Measurements from ENCODE around the gene PDE3A.

The PDE3A gene

DNA sequence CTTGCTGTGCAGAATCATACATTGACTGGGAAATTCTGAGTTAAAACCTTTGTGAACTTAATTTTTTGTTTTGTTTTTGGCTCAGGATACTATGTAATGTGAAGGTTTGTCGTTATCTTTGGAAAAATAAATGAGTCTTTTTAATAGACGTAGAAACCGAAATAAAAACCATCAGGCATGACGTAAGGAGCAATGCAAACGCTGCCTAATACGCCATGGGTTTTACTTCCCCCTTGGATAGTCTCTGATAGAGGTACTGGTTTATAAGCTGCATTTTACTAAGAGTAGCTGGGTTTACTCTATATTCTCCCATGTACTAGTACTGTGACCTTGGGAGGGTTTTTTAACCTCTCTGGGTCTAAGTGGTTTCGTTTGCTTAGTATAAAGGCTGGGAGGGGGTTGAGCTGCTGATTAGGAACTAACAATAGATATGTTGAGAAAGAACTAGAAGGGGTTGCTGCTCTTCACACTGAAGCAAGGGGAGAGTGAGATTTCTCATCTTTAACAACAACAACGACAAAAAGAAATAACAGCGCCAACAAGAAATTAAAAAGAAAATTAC lies 260.0 kb downstream of the PDE3A start:
- DNase-seq = no peak

DNA sequence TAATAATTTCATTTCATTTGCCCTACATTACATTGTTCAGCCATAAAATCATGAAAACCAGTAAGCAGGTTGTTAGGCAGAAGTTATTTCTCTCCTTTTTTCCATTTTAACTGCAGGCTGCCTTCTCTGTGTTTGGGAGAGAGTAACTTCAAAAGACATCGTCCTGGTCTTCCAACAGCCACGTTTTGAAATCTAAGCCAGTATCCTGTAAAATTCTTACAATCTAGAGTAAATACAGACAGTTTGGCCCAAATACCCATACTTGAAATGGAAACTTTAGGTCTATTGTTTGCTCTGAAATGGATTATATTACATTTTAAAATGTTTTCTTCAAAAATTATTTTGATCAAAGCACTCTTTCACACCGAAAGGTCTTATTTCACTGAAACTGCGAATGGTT lies 260.7 kb downstream of the PDE3A start:
- DNase-seq = no peak

DNA sequence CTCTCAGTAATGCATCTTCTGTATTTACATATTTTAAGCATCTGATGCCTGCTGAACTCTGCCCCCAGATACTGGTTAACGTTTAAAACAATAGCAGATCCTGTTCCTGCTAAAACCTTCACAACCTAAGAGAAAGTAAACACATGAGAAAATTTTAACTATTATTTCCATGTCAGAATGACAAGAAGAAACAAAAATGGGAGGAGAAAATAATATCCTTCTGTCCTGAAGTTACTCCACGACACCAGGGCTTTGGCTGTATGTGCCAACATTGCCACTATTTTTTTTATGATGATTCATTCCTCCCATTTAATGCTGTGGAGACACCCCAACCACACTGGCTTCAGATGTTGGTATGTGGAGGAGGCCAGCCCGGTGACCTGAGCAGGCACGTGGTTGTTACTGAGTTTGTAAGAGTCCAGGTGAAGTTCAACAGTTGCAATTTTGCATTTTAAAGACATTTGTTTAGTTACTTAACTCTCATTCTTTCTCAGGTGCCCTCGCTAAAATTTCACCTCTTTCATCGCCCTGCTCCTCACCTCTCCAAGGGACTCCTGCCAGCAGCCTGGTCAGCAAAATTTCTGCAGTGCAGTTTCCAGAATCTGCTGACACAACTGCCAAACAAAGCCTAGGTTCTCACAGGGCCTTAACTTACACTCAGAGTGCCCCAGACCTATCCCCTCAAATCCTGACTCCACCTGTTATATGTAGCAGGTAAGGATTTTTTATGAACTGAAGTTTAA lies 261.2 kb downstream of the PDE3A start:
- DNase-seq = no peak

DNA sequence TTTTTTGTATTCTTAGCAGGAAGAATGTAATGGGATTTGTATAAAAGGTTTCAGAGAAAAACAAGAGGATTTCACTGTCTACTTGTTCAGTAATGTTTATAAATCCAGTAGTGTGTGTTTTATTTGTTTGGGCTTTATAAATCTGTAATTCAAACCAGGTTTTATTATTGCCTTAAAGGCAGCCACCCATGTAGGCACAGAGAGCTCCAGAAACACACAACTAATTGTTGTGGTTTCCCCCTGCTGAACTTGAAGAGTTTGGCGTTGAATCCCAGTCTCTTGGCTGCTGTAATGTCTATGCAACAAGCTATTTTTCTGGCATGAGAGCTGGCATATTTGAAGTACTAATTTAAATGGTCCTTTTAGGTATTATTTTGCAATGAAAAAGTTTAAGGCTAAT lies 263.4 kb downstream of the PDE3A start:
- DNase-seq = no peak

DNA sequence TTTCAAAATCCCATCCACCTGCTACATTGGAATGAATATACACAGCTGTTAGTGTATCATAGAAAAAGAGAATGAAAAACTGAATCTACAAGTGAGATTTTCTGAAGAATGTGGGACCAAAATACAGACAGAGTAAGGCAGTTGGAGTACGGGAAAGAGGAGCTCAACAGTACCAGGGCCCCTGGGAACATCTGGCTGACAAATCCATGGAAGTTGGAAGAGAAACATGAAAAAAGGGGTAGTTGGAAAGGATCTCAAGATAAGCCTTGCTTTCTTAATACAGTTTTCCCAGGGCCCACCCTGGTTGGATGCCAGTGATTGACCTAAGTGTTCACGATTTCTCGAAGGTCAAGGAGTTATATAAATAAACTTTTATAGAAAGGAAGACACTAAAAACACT lies 272.8 kb downstream of the PDE3A start:
- DNase-seq = no peak

DNA sequence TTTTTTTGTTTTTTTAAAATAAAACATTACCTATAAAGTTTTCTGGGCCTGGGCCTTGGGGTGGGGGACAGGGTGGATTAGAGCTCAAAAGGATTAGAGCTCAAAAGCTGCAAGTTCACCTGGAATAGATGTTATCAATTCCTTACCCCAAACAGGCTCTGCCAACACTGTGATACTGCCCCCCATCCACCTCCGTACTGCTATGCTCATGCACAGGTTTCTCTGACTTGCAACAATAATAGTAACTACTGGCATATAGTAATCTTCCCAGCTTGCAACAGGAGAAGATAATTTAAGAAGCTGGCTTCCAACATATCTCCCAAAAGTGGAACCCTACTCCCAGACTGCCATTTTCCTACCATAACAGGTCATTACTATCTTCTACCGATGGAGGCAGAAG lies 275.5 kb downstream of the PDE3A start:
- no peak for DNase-seq

DNA sequence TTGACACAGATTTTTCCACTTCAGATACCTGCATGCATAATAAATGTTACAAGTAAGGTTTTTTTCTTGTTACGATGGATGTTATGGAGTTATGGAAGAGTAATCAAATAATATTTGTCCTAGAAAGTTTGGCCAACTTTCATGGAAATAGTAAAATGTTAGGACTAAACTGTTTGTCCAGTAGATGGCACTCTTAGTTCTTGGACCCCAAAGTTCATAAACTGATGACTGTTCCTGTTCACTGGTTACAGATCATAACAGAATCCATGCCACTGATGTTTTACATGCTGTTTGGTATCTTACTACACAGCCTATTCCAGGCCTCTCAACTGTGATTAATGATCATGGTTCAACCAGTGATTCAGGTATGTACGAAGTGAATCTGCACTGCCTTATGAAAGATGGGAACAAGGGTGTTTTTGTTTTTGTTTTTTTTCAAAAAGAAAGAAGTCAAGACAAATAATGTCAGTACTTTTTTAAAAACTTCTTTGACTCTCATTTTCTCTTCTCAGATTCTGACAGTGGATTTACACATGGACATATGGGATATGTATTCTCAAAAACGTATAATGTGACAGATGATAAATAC lies 278.0 kb downstream of the PDE3A start:
- DNase-seq = peak; percentile 58

DNA sequence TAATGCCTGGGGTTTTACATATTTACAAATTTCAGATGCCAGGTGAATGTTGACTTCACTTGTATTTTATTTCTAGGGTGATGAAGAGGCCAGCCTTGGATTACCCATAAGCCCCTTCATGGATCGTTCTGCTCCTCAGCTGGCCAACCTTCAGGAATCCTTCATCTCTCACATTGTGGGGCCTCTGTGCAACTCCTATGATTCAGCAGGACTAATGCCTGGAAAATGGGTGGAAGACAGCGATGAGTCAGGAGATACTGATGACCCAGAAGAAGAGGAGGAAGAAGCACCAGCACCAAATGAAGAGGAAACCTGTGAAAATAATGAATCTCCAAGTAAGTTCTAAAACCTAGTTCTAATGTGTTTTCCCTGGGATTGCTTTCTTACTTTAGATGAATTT lies 285.5 kb downstream of the PDE3A start:
- DNase-seq = no peak

DNA sequence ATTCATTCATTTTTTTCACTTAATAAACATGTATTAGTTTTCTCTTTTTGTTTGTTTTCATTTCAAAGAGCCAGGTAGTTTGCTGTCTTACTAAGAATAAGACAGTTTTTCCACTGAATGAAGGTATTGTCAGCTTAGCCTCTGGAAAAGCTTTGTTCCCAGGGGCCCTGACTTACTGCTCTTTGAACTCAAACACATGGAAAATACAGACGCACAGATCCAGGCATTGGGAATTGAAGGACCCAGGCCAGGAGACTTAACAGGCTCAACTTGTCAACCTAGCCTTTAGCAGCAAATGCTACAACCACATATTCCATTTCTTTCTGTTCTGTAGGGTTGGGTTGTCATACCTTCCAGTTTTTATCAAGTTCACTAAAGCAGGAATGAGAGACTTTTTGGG lies 288.3 kb downstream of the PDE3A start:
- DNase-seq = no peak

DNA sequence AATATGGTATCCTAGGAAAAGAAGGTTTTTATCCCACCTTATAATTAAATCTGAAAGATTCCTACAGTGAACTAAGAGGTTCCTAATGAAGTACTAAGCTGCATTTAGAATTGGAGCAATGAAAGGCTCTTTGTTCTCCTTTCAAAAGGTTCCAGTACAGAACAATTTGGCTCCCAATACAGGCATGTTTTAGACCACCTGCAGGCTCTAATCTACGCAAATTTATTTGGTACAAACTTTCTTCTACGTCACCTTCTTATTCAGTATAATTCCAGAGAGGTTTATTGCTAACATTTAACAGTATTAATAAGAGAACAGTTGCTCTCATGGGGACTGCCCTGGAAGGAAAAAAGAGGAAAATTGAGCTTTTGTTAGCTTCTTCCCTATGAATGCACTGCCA lies 289.2 kb downstream of the PDE3A start:
- no peak for DNase-seq

DNA sequence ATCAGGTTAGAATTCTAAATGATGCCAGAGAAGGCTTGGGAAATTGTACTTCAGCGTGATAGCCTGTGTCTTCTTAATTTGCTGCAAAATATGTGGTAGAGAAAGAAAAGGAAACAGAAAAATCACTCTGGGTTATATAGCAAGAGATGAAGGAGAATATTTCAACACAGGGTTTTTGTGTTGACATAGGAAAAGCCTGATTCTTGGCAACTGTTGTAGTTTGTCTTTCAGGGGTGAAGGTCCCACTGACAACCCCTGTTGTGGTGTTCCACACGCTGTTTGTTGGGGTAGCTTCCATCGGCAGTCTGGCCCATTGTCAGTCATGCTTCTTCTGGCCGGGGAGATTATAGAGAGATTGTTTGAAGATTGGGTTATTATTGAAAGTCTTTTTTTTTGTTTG lies 313.0 kb downstream of the PDE3A start:
- no peak for DNase-seq

DNA sequence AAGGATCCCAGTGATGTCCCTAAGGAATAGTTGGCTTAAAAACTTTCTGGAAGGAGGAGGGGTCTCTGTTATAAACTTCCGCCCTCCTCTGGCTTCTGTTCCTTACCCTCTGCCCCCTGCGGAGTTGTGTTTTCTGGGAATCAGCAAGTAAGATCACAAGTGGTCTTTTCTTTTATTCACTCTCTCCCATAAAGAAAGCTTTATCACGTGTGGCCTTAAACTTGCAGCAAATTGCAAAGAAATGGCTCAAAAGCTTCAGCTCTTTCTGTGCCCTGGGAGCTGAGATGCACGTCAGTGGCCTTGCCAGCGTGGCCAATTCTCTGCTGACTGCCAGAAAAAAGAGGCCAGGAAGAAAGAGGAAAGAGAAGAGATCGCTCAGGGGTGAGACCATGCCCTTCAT lies 326.9 kb downstream of the PDE3A start, which contains the start of gene SLCO1C1:
Gene SLCO1C1, plus strand, starts transcription at position 101 of the 400 bp plus-strand sequence. CDS start 4,245 bp downstream, outside the sequence.
- DNase-seq = no peak

DNA sequence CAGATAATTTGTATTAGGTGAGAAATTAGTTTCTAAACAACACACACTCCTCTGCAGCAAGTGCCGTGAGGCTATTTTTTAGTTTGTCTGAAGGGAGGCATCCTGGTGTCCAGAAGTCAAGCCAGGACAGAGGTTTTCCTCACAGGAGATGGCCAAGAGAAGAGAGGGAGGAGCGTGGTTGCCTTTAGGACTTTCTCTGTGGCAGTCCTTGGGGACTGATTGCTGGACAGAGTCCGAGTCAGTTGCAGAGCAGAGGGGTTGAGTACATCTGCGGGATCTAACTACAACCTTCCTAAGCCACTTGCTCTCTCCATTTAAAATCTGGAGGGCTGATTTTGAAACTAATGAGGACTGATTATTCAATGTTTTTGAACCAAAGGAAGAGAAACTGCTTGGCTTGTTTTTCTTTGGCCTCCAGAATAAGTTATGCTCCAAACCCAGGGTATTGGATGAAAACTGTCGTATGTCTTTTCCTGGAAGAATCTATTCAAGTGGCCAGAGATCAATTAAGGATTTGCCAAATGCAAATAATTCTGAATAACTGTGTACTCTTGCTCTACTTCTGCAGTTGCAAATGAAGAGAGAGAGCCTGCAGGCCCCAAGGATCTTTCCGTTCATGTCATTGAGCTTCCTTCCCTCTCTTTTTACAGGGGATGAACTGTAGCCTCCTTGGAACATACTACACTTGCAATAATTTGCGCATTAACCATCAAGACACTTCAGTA lies 328.0 kb downstream of the PDE3A start:
- DNase-seq = no peak

DNA sequence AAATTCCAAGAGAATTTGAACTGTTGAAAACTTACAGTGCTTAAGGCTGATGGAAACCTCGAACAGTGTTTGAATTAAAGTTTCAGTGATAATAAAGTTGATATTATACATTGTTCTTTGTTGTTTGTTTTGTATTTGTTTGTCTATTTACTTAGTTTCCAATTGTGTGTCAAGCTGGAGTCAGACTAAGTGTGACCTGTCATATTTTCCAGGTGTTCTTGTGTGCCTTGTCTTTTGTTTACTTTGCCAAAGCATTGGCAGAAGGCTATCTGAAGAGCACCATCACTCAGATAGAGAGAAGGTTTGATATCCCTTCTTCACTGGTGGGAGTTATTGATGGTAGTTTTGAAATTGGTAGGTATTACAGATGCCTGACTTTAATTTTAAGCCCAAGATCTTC lies 332.8 kb downstream of the PDE3A start:
- peak; percentile 41 for DNase-seq

DNA sequence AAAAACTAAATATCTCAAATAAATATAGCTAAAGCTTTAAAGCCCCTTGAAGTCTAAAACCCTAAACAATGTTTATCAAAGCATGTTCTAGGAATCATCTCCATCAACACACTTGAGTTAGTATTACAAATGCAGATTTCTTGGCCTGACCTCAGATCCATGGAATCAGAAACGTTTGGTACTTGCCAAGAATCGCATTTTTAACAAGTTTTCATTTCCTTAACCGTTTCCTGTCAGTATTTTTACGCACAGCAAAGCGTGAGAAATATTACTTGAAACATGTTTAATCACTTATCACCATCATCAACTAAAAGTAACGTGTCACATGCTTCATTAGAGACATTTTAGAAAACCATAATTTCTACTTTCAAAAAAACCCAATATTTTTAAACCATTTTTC lies 336.5 kb downstream of the PDE3A start:
- no peak for DNase-seq

DNA sequence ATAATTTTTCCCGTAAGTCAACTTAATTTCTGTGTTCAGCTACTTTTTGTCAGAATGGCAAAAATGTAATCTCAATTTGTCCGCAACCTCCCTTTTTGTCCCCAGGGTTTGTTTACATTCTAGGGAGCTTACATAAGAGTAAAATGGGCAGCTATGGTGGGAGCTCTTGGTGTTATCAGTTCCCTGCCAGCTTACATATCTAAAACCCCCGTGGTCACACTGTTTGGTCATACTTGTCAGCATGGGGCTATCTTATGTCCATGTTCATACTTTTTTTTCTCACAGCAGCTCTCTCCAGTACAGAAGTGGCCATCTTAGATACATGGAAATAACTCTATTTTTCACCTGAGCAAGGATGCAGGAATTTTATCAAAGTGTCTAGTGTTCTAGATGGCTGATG lies 343.5 kb downstream of the PDE3A start:
- no peak for DNase-seq

DNA sequence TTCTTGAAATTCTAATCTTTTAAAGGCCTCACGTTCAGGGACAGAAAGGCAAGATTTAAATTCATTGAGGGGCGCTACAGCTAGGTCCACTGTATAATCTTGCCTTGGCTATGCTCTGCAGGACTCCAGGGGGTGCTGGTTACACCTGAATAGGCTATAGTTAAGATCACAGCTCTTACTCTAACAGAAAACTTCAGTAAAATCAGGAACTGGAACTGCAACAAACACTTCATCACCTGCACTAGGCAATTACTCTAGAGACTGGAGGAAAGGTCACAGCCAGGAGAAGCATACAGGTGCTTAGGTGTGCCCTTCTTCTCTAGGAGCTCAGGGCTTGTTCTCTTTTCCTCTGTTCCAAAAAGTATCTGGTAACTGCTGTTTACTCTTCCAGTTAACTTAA lies 347.7 kb downstream of the PDE3A start:
- DNase-seq = peak; percentile 3

DNA sequence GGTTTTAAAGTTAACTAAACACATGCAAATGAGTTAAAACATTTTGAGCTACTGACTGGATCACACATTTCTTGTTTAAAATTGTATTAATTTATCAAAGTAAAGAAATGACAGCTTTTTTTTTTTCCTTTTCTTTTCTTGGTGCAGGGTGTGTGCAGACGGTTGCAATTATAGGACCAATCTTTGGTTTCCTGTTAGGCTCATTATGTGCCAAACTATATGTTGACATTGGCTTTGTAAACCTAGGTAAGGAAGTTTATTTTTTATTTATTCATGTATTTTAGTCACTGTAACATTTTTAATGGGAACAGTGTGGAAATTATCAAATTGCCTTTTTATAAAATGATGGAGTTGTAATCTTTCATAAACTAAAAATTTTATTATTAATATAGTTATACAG lies 348.6 kb downstream of the PDE3A start:
- no peak for DNase-seq

DNA sequence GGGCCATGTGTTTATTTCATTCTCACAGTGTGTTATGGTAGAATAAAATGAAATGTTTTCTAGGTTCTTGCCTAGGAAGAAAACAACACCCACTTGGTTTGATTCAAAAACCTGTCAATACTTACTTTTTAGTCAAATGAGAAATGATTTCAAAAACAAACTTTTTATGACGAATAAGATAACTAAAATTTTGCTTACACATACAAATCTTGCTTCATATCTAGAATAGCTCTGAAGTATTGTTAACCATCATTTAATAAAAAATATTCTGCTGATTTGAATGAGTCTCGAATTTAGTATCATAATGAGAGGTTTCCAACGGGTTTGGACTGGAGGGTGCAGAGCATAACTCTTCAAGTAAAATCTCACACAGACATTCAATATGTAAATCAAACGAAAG lies 350.0 kb downstream of the PDE3A start:
- DNase-seq = no peak

DNA sequence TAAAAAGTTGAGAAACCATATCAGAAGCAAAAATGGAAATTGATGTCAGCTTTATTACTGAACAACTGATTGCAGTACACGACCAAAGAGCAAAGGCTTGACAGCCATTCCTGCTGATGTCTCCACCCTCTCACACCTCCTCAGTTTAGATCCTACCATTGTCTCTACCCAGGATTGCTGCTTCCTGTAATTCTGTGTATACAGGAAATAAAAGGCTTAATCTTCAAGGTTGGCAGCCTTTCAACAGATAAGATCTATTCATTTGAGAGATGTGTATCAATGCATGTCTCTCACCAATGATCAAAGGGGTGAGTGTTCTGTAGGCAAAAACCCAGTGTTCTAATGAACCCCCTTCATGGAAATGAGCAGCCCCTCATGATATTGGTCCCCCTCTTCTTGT lies 353.8 kb downstream of the PDE3A start:
- peak; percentile 6 for DNase-seq

DNA sequence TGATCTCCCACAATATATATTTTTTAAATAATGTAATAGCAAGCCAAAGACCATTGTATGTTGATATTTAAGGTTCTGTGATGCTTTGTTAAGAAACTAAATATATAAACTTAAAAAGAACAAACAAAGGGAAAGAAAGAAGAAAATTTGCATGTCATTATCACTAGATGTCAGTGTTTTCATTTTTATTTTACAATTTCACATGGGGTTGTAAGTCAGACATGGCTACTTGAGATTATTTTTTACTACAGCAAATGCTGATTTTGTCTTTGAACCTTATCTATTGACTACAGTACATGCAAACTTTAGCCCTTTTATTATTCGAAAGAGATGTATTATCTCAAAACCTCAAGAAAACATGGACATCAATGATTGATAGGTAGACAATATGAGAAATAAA lies 362.9 kb downstream of the PDE3A start:
- DNase-seq = no peak
